GM08714 (cell line): ENCODE data around the gene BRWD1.

Experiments used
- H3K4me3 ChIP-seq: fragments of 200-500 bp; sonication (Bioruptor generic); 2 replicates; pipeline ENCODE4 v1.5.1; 2014; ENCODE audit warnings: mild to moderate bottlenecking, low read length, inconsistent platforms
- ZNF274 ChIP-seq: IDR thresholded peaks from 2 replicates; pipeline ENCODE4 v1.6.1; 2012; ENCODE audit warnings: mild to moderate bottlenecking, low read depth, low read length

BRWD1 gene

GRCh38 chr21:39185157-39185556 is 128.3 kb downstream of the BRWD1 start:
- peak overlapping the region; percentile 97; the same call in 1 of the 2 replicates for H3K4me3 ChIP-seq
- no peak for TF ChIP-seq ZNF274

DNA sequence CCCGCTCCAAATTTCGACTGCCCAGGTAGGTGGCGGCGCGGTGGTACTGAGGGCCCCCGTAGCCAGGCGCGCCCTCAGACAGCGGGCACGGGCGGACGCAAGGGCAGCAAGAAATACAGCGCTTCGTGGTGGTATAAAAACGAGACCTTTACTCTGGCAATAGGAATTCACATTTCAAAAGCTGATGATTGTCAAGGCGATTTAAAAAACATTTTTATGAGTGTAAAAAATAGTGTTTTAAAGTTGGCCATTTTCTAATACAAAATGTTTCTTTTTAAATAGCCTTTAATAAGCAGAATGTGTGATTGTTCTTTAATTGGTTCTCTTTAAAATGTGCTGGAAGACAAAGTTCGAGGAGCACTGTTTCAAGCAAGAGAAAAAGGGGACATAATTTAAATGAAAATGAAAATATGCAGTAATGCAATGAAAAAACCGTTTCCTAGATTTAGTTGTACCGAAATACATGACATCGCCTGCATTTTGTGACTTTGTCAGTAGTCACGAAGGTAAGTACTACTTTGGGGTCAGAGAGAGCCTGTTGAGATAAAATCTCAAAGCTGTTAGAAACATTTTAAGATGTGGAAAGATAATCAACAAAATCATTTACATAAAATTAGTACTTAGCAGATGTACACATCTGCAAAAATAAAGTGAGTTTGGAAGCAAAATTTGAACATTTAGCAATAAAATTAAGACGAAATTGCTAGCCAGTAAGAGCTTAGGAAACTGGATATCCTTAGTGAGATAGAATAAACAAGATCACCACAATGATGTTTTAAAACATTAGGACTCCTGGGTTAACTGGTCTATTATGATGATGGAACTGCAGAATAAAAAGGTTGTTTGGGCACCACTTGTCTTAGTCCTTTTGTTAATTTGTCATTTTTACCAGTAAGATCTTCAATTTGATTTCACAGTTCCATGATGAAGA is 129.1 kb downstream of the BRWD1 start:
- TF ChIP-seq ZNF274, result no peak
- H3K4me3 ChIP-seq, result peak overlapping the region; percentile 97

DNA sequence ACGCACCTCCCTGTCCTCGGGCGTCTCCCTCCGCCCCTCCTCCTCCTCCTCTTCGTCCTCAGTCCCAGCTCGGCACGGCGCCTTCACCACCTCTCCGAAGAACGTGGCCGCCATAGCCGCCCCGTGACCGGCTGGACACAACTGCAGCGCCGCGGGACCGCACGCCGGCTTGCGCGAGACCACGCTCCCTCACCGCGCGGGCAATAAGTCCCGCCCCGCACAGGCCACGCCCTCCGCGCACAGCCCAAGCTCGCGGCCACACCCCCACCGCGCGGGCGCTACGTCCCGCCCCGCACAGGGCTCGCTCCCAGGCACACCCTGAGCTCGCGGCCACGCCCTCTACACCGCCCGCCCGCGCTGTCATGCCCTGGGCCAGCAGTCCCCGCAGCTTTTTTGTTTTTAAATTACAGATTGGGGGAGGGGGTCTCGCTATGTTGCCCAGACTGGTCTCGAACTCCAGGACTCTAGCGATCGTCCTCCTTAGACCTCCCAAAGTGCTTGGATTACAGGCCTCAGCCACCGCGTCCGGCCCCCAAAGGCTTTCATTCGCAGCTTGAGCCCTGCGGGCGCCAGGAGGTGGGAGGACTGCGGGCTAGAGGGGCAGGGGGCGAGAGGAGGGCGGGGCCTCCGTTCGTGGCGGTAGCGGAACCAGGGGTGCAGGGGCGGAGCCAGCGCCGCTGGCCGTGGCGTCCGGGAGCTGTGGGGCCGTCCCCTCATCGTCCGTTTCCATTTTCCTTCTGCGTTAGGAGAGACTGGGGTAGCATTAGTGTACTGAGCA is 130.0 kb downstream of the BRWD1 start, which contains the start of gene PSMG1:
PSMG1 (minus strand) TSS at position 180 of the 778 bp plus-strand sequence; CDS start at position 114, 66 bp downstream.
- no peak for TF ChIP-seq ZNF274
- peak within 1 kb of the TSS; percentile 97 for H3K4me3 ChIP-seq

GRCh38 chr21:39182484-39183271 is 130.8 kb downstream of the BRWD1 start:
- H3K4me3 ChIP-seq, result peak overlapping the region; percentile 97

DNA sequence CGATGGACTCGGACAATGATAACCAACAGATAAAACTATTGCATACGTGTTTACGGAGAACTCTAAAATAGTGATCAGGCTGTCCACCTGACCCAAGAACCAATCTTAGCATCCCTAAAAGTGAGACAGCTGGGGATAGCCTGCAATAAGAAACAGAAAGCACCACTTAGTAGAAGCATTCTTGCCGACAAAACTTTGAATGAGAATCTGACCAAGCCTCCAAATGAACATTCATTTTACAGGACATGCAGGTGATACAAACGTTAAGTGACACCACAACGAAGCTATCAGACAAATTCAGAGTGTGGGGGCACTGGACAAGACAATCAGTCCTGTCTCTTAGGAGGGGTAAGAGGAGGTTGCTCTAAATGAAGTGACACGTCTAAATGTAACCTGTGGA is 131.4 kb downstream of the BRWD1 start:
- no peak for TF ChIP-seq ZNF274
- H3K4me3 ChIP-seq, result peak overlapping the region; percentile 97

More at GRCh38 chr21:39182484-39183271, 130.8 kb downstream of the BRWD1 start:
- no peak for TF ChIP-seq ZNF274

GRCh38 chr21:39181205-39181818 is 132.1 kb downstream of the BRWD1 start:
- no peak overlapping the region; the same call in 1 of the 2 replicates for H3K4me3 ChIP-seq

GRCh38 chr21:39180429-39181019 is 132.9 kb downstream of the BRWD1 start:
- no peak overlapping the region for H3K4me3 ChIP-seq

More at GRCh38 chr21:39181205-39181818, 132.1 kb downstream of the BRWD1 start:
- TF ChIP-seq ZNF274, result no peak

GRCh38 chr21:39178421-39178820 is 135.0 kb downstream of the BRWD1 start:
- no peak for TF ChIP-seq ZNF274
- no peak overlapping the region for H3K4me3 ChIP-seq

More at GRCh38 chr21:39180429-39181019, 132.9 kb downstream of the BRWD1 start:
- no peak for TF ChIP-seq ZNF274

DNA sequence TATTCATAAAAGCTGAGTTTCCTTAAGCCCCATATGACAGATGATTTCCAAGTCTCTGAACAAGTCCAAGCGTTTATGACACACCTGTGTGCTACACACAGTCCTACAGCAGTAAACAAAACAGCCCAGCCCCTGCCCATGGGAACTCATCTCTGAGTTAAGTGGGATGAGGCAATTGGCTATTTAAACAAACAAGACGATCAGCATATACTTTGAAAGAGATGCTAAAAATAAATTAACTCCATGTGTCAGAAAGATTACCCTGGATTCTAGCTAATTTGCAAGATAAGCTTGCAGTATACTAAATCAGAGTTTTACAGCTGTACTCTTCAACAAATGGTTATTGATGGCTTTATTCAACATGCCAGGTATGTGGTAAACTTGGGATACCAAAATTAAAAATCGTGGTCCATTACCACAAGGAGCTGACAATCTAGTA is 137.1 kb downstream of the BRWD1 start:
- no peak overlapping the region for H3K4me3 ChIP-seq
- TF ChIP-seq ZNF274, result no peak

DNA sequence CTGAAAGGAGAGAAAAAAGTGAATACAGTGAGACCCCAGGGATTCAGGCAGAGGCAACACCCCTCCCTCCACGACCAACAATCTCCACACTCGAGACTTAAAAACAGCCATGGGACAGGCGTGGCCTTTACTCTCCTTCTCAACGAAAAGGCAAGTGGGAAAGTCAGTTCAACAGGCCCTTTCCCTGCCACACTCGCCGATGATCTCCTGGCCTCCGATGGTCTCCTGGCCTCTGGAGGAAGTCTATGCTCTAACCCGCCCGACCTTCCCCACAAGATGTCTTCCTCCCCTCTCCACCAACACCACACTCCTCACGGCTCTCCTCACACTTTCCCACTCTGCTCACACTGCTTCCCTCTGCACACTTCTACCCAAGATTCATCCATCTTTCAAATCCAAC is 137.8 kb downstream of the BRWD1 start:
- TF ChIP-seq ZNF274, result no peak

GRCh38 chr21:39175154-39175553 is 138.3 kb downstream of the BRWD1 start:
- no peak overlapping the region for H3K4me3 ChIP-seq
- no peak for TF ChIP-seq ZNF274

More for the DNA sequence above, 137.8 kb downstream of the BRWD1 start:
- H3K4me3 ChIP-seq, result no peak overlapping the region

DNA sequence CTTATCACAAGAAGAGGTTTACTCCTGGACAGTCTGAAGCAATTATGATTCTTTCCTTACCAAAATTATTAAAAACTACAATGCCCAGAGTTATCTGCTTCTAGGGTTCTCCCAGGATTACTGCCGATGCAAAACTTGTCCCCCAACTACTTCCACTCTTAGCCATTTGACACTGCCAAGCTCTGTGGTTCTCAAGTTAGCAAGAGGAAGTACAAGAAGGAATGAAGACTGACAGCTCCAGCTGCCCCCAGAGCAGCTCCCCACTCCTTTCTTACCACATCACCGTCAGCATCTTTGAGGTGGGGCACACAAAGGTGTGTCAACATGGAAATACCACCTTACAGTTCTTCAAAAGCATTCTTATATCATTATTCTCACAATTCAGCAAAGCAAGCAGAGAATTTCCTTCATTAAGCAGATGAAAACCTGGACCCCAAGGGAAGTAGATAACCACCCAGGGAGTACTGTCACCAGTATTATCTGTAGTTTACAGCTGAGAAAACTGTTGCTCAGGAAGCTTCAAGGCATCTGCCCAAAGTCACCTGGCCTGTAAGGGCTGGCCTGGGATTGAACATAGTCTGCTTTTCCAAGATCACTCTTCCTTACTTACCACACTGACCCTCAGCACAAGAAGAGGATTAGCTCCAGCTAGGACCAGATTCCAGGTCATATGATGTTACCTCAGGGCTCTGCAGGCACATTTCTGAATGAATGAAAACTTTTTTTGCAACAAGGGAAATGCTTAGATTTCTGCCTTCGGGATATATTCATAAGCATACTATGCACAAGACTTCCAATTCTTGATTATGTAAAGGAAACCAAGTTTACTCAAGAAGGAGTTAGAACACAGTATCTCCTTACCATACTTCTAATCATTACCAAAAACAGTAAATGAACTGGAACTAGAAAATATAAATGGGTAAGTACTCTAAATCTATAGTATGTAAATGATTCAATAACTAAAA is 139.4 kb downstream of the BRWD1 start:
- no peak overlapping the region for H3K4me3 ChIP-seq
- no peak for TF ChIP-seq ZNF274
